Stimulated activated CD8-positive, alpha-beta memory T cell treated with anti-CD3 and anti-CD28 coated beads, Interleukin-12 subunit alpha, Interleukin-12 subunit beta, amount 100 ng/mL, for 24 hours (primary cell): ENCODE measurements around the gene FBLIM1.

Experiments
- DNase-seq: peaks from one replicate; pipeline ENCODE4 v3.0.0-alpha.2; 2020; ENCODE audit errors: extremely low read depth

Gene FBLIM1

DNA sequence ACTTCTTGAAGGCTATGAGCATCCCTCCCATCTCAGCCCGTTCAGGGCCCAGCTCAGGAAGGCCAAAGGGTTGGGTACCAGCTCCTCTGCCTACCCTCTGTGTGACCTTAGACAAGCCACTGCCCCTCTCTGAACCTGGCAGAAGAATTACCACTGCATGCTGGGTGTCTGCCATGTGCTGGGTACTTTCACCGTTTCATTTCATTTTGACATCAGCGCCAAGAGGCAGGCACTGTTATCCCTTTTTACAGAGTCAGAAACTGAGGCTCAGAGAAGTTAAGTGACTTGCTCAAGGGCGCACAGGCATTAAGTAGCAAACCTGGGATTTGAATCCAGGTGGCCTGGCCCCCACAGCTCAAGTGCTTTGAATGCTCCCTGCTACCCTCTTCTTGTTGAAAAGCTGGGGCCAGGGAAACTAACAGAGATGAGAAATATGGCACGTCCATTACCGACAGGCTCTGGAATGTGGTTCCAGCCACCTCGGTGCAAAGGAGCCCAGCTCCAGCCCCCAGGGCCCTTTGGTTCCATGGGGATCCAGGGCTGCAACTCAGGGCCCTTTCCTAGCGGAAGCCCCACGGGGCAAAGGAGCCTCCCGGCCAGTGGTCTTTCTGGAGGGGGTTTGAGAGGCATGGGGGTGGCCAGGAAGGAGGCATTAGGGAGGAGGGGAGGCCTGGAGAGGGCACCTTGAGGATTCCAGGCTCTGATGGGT is 9.8 kb upstream of the FBLIM1 start:
- DNase-seq = no peak

GRCh38 chr1:15749399-15750291 is 8.9 kb upstream of the FBLIM1 start:
- DNase-seq = no peak

GRCh38 chr1:15750924-15751323 is 7.7 kb upstream of the FBLIM1 start:
- no peak for DNase-seq

DNA sequence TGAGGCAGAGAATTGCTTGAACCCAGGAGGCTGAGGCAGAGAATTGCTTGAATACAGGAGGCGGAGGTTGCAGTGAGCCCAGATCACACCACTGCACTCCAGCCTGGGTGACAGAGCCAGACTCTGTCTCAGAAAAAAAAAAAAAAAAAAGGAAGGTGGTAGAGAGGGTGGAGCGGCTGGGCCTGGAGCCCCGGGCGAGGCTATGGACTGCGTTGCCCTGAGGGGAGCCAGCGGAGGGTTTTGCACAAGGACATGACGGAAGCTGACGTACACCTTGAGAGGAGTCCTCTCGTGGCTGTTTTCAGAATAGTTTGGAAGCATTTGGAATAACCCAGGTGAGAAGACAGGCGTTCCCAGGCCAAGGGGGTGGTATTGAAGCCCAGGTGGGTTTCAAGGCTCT is 6.9 kb upstream of the FBLIM1 start:
- no peak for DNase-seq

DNA sequence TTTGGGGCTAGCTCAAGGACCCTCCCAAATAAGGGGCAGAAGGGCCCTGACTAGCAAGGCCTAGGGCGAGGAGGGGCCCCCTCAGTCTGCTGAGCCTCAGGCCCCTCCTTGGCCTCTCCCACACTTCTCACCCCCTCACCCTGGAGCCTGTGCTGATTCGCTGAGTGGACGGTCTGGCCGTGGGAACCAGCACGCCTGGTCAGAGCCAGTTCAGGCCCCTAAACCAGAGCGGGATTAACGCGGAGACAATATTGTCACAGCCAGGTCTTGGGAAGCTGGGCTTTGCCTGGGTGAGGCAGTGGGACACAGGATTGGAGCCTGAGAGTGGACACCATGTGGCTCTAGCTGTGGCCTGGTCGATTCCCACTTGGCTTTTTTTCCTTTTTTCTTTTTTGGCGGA is 4.8 kb upstream of the FBLIM1 start:
- DNase-seq = no peak

- DNase-seq = no peak
These were observed 3.5 kb upstream of the FBLIM1 start for GRCh38 chr1:15755021-15755645.

GRCh38 chr1:15755646-15756040 is 3.0 kb upstream of the FBLIM1 start:
- DNase-seq = no peak

GRCh38 chr1:15756143-15757015 is 2.2 kb upstream of the FBLIM1 start:
- no peak for DNase-seq

GRCh38 chr1:15757016-15757543 is 1.5 kb upstream of the FBLIM1 start:
- DNase-seq = no peak

GRCh38 chr1:15757575-15758342 is 836 bp upstream of the FBLIM1 start:
- no peak for DNase-seq

GRCh38 chr1:15758953-15759661 is 512 bp downstream of the FBLIM1 start:
- no peak for DNase-seq

DNA sequence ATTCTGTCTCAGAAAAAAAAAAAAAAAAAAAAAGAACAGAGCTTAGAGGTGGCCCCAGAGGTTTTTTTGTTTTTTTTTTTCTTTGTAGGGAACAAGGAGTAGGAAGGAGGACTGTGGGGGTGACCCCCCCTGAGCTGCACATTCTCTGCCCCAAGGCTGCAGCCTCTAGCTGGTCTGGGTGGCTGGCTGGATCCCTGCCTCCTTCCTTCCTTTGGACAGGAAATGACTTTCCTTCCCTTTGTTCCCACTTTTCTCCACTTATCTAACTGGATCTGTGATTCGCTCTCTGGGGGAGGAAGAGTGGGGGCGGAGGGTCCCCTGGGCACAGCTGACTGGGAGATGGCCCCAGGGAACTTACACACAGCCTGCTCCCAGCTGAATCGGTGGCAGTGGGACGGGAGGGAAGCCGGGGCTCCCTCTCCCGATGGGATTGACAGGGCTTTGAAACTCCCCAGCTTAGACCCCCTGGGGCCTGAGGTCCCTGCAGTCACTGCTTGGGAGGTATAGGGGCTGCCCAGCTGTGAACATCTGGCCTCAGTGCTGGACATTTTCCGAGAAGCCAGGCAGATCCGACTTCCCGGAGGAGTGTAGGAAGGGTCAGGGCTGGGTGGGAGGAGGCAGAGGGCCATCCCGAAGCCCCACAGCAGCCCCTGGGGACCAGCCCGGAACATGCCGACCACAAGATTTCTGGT is 2.1 kb downstream of the FBLIM1 start:
- no peak for DNase-seq

- DNase-seq = no peak
These were observed 3.0 kb downstream of the FBLIM1 start for GRCh38 chr1:15761366-15762128.

DNA sequence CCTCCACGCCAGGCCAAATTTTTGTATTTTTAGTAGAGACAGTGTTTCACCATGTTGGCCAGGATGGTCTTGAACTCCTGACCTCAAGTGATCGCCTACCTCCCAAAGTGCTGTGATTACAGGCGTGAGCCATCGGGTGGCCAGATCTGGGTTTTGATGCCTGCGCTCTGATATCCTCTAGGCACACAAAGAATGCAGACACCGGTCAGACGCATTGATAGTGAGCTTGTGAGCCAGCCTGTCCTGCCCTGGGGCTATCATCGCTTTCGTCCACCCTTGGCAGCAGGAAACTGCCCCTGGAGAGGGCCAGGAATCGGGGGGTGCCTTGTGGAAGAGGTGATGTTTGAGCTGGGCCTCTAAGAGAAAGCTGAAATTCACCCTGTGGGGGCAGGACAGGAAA is 4.0 kb downstream of the FBLIM1 start:
- no peak for DNase-seq

DNA sequence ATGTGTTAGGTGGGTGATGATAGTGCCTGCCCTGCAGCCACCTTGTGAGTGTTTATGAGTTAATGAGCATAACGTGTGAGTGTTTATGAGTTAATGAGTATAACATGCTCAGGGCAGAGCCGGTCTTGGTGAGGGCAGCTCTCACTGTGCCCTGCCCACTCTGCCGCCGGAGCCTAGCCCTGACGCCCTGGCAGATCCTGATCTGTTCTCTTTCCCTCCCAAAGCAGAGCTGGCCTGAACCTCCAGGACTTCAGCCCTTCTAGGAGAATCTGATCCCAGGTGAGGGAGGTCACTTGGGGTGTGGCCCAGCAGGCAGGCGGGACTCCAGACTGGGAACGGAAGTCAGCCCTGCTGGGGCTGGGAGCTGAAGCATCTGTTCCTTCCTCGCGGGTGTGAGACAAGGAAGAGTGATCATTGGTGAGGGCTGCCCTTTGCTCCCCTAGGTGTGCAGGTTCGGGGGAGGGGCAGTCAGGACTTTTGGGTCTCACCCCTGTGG is 5.7 kb downstream of the FBLIM1 start:
- no peak for DNase-seq

- DNase-seq = no peak
These were observed 6.3 kb downstream of the FBLIM1 start for GRCh38 chr1:15764890-15765289.

DNA sequence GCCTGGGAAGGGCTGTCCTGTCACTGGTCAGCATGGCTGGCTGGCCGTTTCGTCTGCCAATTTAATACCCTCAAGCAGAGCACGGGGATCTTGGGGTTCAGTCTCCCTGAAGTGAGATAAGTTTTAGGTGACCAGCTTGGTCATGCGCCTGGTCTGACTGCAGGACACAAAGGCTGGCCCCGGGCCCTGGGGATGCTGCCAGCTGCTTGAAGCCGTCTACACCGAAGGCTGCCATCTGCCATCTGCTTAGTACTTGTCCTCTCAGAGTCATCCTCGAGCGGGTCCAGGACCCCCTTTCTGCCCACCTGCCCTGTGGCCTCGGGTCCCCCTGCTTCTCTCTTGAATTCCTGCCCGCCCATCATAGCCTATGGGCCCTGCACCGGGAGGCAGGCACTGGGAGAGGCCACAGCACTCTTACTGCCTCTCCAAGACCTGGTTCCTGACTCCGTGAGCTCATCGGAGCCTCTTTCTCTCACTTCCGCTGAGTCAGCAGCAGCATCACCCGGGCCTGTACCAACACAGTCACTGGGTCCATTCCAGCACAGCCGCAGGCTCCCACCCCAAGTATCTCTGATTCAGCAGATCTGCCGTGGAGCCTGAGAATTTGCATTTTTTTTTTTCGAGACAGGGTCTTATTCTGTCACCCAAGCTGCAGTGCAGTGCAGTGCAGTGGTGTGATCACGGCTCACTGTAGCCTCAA is 7.0 kb downstream of the FBLIM1 start:
- DNase-seq = no peak

DNA sequence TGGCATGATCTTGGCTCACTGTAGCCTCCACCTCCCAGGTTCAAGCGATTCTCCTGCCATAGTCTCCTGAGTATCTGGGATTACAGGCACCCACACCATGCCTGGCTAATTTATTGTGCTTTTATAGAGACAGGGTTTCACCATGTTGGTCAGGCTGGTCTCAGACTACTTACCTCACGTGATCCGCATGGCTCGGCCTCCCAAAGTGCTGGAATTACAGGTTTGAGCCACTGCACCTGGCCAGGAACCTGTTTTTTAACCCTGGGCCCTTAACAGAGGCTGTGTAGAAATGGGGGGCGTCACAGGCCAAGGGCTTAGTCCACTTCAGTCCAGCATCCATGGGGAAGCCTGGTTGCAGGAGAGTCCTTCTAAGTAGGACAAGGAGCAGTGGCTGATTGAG is 9.3 kb downstream of the FBLIM1 start:
- no peak for DNase-seq
